Ureter (tissue), 1 donor: ENCODE data around the gene NT5DC1. TPM values are rescaled to one million over a fixed set of nuclear protein-coding genes. Genes with fewer than 3 reads are reported as not detected.

Source experiments
- DNase-seq: peaks from one replicate; pipeline ENCODE4 v3.0.0-alpha.2; 2020; ENCODE audit warnings: low spot score
- total RNA-seq: library from RNA; stranded (reverse); gene quantifications from one replicate; pipeline ENCODE4 v1.2.4, GENCODE V29; 2023
- donor health status: DM: yes; HTN: yes; CAD: no.

Gene NT5DC1
- total RNA-seq, 1 donor from 2014 or later, result 41.6 TPM

GRCh38 chr6:116192786-116193185 is 92.1 kb downstream of the NT5DC1 start:
- no peak for DNase-seq

DNA sequence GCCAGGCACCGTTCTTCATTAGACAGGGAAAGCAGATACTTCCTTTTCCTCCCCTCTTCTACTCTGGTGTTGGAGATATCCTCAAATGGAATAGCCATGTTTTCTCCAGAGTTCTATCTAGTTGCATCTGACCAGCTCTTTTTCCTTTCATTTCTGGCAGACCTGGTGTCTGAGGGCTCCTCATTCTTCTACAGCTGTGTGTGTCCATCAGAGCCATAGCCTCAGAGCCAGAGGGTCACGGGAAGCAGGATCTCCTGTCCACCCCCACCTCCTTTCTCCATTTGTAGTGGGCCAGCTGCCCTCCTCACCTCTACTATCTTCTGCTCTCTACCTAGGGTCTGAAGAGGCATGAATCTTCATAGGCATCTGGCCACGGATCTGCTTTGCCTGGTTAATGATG is 96.2 kb downstream of the NT5DC1 start:
- DNase-seq, result no peak

DNA sequence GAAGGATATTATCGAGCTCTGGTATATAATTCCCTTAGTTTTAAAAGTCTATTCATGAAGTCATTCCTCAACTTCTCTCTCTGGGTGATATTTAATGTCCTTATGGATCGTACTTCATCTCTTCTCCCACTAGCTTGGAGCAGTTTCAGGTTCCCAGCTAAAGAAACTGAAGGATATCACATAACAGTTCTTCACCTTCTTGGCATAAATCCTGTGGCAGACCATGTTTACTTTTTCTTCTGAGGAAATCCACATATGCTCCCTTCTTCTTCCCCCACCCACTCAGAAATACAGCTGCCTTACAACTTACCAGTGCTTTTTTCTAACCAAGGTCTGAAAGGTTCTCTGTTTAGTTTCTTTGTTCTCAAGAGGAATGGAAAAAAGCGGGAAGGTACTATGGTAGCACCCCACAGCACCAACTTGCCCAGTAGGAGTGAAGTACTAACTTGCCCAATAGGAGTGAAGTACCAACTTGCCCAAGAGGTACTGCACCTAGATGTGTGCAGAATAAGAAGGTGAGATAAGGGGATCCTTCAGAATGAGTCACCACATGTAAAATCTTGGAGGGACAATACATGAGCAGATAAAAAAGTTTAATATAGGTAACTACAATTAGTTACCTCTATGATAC is 100.1 kb downstream of the NT5DC1 start:
- DNase-seq, result no peak

GRCh38 chr6:116201538-116201937 is 100.9 kb downstream of the NT5DC1 start:
- DNase-seq, result no peak

GRCh38 chr6:116205281-116205680 is 104.6 kb downstream of the NT5DC1 start:
- DNase-seq, result no peak

DNA sequence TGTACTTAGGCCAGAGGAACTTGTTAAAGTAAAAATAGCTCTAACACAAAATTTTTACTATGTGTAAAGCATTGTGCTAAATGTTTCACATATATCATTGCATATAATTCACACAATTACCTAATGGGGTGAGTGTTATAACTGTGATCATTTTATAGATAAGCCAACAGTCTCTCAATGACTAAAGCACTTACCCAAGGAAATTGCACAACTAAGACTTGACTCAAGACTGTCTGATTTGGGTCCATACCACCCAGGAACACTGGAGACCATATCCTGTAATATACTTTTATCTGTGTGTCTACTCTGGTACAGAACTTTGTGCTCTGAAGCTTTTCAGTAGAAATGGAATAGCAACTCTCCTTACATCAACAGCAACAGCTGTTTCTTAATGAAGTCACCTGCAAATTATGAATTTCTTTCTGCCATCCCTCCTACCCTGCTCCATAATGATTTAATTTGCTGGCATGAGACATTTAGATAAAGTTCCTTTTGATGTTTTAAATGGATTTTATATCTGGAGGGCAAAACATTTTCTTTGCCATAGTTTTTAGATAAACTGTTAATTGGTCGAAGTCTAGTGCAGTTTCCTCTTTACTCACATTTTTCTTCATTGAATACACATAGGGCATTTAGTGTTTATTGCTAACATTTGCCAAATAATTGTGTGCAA is 105.7 kb downstream of the NT5DC1 start:
- no peak for DNase-seq

GRCh38 chr6:116208056-116208785 is 107.6 kb downstream of the NT5DC1 start:
- DNase-seq, result no peak

GRCh38 chr6:116210316-116210715 is 109.7 kb downstream of the NT5DC1 start:
- no peak for DNase-seq

- DNase-seq, result no peak
Measured at GRCh38 chr6:116210750-116211425, 110.2 kb downstream of the NT5DC1 start.

GRCh38 chr6:116214681-116215080 is 114.0 kb downstream of the NT5DC1 start:
- DNase-seq, result no peak

GRCh38 chr6:116215414-116215813 is 114.8 kb downstream of the NT5DC1 start:
- DNase-seq, result no peak

DNA sequence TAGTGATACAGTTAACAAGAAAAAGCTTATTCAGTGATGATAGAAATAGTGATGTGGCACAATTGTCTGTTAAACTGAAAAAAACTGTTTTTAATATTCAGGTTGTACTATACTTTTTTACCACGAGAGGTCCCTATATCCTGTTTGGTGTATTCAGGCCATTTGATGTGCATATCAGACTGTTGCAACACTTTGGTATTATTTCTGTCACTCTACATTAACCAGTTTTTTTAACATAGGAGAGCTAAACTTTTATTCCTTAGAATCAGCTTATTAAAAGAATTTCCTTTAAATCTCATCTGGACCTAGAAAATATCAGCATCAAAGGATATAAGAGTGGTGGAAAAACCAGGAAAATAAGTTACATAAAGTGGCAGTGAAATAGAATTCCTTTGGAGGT is 116.4 kb downstream of the NT5DC1 start:
- no peak for DNase-seq

DNA sequence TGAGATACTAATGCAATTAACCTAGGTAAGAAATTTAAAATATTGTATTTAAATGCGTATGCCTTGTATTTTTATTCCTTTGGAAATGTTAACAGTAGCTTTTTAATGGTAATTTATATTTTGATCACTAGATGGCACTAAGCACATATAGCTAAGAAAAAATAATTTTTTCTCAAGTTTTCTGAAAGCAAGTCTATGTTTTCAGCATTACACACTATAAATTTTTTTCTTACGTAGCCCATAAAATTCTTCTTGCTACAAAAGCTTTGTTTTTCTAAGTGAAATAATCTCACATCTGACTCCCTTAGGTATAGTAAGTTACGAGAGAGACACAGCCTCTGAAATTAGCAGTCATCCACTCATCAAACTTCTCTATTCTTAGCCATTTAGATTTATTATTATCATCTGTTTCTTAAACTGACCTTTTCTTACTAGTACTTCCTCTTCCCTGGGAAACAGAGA is 117.5 kb downstream of the NT5DC1 start:
- no peak for DNase-seq

DNA sequence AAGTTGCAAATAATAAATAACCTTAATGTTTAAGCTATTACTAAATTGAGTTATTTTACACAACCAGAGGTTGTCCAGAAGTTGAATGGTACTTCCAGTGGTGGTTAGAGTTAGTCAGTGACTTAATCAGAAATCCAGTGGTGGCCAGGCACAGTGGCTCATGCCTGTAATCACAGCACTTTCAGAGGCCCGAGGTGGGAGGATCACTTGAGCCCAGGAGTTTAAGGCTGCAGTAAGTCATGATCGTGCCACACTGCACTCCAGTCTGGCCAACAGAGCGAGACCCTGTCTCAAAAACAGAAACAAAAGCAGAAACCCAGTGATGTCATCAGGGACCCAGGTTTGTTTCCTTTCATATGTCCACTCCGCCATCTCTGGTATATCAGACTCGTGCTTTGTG is 118.2 kb downstream of the NT5DC1 start:
- DNase-seq, result no peak

DNA sequence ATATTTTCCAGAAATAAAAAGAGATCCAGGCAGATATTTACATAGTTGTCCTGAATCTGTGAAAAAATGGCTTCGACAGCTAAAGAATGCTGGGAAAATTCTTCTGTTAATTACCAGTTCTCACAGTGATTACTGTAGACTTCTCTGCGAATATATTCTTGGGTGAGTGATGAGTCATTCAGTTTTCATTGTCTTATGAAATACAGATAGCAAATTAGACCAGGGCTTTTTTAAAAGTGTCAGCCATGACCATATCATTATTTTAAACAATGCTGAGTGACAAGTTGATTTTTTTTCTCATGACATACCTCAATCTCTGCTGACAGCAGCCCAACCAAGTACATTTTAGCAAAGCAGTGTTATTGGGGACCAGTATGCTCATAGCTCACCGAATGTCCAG is 120.4 kb downstream of the NT5DC1 start:
- DNase-seq, result no peak

GRCh38 chr6:116221911-116222310 is 121.3 kb downstream of the NT5DC1 start:
- DNase-seq, result no peak

DNA sequence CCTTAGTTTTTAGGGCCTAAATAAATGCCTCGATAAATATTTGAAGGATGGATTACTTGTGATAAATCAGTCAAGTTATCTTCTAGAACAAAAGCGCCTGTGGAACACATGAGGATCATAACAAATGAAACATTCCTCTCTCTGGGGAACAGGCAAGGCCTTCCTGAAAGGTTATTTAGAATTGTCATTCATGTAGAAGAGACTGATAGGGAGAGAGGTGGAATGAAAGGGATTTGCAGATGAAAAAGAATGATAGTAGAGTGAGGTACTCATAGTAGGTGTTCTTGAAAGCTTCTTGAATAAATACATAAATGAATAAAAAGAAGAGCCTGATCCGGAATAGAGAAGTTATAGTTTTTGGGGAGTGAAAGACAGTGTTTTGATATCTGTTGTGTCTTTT is 122.7 kb downstream of the NT5DC1 start:
- no peak for DNase-seq

GRCh38 chr6:116229287-116229913 is 128.7 kb downstream of the NT5DC1 start:
- DNase-seq, result peak; percentile 77

GRCh38 chr6:116234689-116235088 is 134.0 kb downstream of the NT5DC1 start:
- DNase-seq, result no peak

DNA sequence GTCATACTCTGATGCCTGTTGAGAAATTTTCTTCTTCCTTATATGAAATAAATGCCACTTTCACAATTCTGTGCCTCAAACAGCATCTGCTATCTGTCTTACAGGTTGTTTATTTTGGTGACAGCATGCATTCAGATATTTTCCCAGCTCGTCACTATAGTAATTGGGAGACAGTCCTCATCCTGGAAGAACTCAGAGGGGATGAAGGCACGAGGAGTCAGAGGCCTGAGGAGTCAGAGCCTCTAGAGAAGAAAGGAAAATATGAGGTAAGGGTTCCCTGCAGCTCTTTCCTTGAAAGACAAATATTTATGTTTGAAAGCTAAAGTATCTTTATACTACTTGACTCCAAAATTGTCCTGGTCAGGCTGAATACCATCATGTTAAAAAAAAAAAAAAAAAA is 137.4 kb downstream of the NT5DC1 start:
- no peak for DNase-seq

DNA sequence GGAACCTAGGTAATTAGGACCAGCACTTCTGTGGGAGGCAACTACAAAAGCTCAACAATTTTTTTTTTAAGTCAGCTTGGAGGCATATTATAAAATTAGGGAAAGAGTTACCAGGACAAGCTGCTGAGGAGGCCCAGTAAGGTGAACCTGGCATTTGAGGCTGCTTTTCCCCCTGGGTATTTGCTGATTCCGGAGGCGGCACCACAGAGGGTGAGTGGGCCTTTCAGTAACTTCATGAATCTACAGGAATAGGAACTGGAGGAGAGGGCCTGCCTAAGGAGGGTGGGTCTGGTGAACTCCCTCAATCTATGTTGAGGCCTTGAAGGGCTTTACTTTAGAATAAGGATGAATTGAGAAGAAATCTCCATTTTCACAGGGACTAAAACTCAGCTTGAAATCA is 138.6 kb downstream of the NT5DC1 start:
- DNase-seq, result no peak

GRCh38 chr6:116239856-116240255 is 139.2 kb downstream of the NT5DC1 start:
- DNase-seq, result no peak
